ENCODE data around the gene POC1A. TPM values are rescaled to one million over a fixed set of nuclear protein-coding genes. Genes with fewer than 3 reads are reported as not detected.

The POC1A gene
- polyA plus RNA-seq, 3 donors: 8.9 to 9.4 (median 9.0) TPM

DNA sequence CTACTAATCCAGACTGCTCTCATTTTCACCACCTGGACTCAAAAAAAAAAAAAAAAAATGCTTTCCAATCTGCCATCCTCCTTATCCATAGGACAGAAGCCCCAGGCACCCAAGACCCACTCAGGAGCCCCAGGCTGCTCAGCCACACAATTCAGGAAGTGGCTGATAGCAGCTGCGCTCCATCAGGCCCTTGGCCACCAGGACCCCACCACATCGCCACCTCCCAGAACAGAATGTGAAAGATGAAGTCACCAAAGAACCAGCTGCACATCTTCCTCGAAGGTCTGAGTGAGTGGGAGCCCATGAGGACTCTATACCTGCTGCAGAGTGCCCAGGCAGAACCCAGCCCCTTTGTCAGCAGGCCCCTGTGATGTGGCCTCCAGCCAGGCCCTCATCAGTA is 19.5 kb downstream of the POC1A start:
- no peak for DNase-seq

- DNase-seq: no peak
These were observed 21.3 kb downstream of the POC1A start for GRCh38 chr3:52132930-52133329.

- DNase-seq: no peak
These were observed 22.2 kb downstream of the POC1A start for GRCh38 chr3:52132041-52132440.

DNA sequence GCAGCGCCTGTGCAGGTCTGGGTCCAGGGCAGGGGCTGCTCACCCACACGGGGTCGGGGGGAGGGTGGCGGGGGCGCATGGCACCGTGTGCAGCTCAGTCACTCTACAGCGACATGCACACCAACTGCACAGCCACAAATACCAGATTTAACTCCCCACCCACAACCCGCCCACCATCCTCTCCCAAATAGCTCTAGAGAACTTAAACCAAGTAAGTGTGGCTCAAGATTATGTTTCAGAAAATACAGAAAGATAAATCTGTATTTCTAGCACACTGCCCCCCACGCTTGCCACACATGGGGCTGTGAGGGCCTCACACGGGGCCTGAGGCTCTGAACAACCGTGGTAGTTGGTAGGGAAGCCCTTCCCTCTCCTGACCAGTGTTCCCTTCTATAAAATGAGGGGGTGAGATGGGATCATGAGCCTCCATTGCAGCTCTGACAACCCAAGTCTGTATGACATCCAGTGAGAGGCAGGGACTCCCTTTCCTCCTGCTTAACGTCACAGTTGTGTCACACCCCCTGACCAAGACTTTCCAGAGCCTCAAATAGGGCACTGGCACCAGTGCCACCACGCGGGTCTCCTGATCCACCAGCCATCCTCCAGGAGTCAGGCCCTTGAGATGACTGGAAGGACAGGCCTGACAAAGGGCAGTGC is 23.1 kb downstream of the POC1A start:
- DNase-seq: no peak

DNA sequence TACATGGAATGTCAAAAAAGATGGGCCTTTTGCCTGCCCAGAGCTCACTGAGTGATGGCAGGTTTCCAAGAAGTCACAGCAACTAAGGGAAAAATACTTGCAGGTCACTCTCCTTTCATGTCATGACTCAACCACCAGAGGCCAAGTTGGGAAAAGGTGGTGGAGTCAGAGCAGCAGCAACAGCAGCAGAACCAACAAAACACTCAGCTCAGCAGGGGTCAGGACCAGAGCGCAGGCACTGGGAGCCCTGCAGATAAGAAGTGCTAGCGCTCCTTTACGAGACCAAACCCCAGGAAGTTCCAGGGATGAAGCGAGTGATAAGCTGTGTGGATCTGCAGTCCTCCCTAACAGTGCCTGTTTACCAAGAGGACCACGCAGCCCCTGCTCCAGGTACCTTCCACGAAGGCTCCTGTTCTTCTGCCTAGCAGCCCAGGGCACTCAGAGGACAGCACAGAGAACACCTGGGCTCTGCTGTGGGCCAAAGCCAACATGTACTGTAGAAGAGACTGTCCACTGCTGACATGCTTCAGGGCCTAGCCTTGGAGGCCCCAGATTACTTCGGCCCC is 26.0 kb downstream of the POC1A start:
- no peak for DNase-seq

- no peak for DNase-seq
These were observed 27.7 kb downstream of the POC1A start for GRCh38 chr3:52126500-52126899.

GRCh38 chr3:52126036-52126435 is 28.2 kb downstream of the POC1A start:
- DNase-seq: no peak

- DNase-seq: no peak
These were observed 29.5 kb downstream of the POC1A start for GRCh38 chr3:52124766-52125165.

GRCh38 chr3:52124126-52124525 is 30.1 kb downstream of the POC1A start:
- no peak for DNase-seq

GRCh38 chr3:52123106-52123725 is 31.0 kb downstream of the POC1A start:
- peak; percentile 58 for DNase-seq

GRCh38 chr3:52122491-52122890 is 31.7 kb downstream of the POC1A start:
- DNase-seq: no peak

DNA sequence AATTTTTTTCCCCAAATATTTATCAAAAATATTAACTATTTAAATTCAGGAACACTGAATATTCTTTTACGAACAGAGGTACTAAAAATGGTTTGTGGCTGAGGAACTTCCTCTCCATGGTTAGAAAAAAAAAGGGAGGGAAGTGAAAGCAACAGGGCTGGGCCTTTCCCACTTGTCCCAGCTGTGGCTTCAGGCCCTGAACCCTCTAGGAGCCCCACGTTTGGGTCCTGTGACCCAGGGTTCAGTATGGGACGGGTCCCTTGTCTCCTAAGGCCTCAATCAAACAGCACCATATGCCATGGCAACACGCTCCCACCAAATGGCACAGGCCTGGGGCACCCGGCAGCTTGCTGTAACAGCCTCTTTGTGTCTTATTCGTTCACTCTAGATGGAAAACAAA is 32.4 kb downstream of the POC1A start:
- DNase-seq: no peak

- DNase-seq: no peak
These were observed 32.8 kb downstream of the POC1A start for GRCh38 chr3:52121464-52121805.

DNA sequence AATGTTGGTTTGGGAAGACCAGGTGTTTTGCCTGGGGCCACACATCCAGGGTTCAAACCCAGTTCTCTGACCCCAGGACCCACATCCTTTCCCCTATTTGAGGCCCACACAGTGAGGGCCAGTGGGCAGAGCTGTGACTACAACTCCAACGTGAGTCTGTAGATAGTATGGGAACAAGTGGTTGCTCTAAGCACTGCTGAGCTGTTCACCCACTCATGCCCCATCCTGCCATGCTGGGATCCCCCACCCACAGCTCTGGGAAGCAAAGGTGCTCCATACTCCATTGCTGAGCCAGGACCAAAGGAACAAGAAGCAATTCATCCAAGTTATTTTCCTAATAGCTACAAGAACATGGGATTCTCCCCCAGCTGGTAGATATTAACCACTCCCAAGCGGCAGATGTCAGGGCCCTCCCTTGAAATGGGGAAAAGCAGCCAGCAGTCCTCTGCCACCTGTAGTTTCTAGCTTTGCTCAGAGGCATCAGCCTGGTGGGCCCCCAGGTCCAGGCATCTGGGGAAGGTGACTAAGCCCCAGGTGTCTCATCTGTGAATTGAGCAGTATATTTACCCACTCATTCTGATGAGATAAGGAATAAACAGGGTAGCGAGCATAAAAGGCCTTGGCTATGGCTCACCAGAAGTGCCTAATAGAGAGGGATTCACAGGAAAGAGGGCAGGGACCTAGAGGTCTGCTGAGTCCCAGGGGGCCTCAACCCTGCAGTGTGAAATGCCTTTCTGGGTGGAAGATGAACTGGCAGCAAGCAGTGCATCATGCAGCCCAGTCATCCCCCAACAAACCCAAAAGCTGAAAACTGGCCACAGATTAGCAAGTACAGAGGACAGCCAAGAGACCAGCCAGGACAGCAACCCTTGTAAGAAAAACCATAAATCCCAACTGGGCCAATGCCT is 33.4 kb downstream of the POC1A start:
- no peak for DNase-seq

DNA sequence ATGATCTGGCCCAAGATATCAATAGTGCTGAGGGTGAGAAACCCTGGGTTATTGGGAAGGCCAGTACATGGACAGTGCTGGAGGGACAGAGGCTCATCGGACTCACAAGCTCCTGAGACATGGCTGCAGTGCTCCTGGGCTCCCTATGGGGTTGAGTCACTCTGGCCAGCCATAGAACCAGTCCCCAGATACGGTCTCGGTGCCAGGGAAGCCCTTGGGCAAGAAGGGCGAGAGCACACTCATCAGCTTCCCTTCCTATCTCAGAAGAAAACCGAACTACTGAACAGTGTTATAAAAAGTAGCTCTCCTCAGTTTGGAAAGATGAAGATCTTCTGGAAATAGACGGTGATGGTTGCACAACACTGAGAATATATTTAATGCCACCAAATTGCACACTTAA is 34.4 kb downstream of the POC1A start:
- DNase-seq: no peak

- DNase-seq: no peak
These were observed 35.1 kb downstream of the POC1A start for GRCh38 chr3:52119099-52119498.

GRCh38 chr3:52118156-52118875 is 35.9 kb downstream of the POC1A start:
- DNase-seq: no peak

- DNase-seq: no peak
These were observed 36.7 kb downstream of the POC1A start for GRCh38 chr3:52117537-52117936.

DNA sequence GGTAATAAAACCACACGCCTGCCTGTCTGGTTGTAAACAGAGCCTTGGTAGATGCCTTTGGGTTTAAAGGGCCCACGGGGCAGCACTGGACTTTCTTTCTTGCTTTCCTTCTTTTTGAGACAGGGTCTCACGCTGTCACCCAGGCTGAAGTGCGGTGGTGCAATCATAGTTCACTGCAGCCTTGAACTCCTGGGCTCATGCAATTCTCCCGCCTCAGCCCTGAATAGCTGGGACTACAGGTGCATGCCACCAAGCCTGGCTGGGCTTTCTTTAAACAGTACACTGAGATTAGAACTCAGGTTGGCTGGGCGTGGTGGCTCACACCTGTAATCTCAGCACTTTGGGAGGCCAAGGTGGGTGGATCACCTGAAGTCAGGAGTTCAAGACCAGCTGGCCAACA is 42.2 kb downstream of the POC1A start:
- DNase-seq: no peak

DNA sequence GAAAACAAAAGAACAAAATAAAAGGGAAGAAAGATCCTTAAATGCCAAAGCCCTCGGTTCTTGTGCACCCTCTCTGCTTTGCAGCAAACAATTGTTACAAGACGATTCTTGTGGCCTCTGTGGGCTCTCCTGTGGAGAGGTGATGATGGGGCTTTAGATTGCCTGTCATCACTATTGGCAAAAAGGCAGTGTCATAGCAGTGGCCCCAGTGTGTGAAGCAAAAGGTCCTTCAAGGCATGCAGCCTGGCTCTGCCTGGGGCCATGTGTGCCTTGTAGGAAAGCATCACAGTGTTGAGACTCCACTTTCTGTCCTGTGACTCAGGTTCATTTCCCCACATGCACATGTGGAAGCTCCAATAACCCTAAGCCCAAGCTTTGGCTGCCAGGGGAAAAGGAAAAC is 43.7 kb downstream of the POC1A start:
- no peak for DNase-seq

GRCh38 chr3:52109611-52110301 is 44.5 kb downstream of the POC1A start:
- no peak for DNase-seq

Measured in renal pelvis (tissue), 4 donors.